Left lung (tissue), 10 donors: Measurements from ENCODE around the gene CCDC152. TPM values are rescaled to one million over a fixed set of nuclear protein-coding genes. Genes with fewer than 3 reads are reported as not detected.

Source experiments
- ATAC-seq: fragments of 200-7000 bp; cut with Tn5 transposase; one replicate; pipeline ENCODE4 v1.9.1; 2020; ENCODE audit warnings: moderate library complexity
- DNase-seq, 4 donors: peaks; one replicate each; pipeline ENCODE4 v3.0.0-alpha.2; 2013 to 2020
- H3K27ac ChIP-seq, 2 donors: fragments of 200-600 bp; sonication (generic) in 1 of 2; one replicate each; pipeline versions ENCODE4 v1.5.0 to v1.8.0; 2020 to 2021
- H3K27me3 ChIP-seq, 2 donors: fragments of 200-600 bp; sonication (generic) in 1 of 2; one replicate each; pipeline versions ENCODE4 v1.5.0 to v1.8.0; 2020 to 2021
- H3K36me3 ChIP-seq, 2 donors: fragments of 200-600 bp; sonication (generic) in 1 of 2; one replicate each; pipeline versions ENCODE4 v1.5.0 to v1.8.0; 2020 to 2021
- H3K4me1 ChIP-seq, 2 donors: fragments of 200-600 bp; one replicate each; pipeline ENCODE4 v1.8.0; 2021
- H3K4me3 ChIP-seq, 2 donors: fragments of 200-600 bp; sonication (generic) in 1 of 2; one replicate each; pipeline versions ENCODE4 v1.5.0 to v1.8.0; 2020 to 2021; ENCODE audit warnings: mild to moderate bottlenecking in 1 of 2
- H3K9me3 ChIP-seq, 2 donors: fragments of 200-600 bp; sonication (generic) in 1 of 2; one replicate each; pipeline versions ENCODE4 v1.5.0 to v1.8.0; 2020 to 2021
- intact Hi-C, 2 donors: fragments of 100-400 bp; cut with DNase I; formaldehyde crosslinking; loops; one replicate each; pipeline versions ENCODE4 v1.11.2 to v1.14.2; 2022
- polyA plus RNA-seq, 6 donors: library from polyadenylated mRNA; unstranded; fragments of 120-200 nt; gene quantifications; one replicate each; pipeline ENCODE4 v1.2.1, GENCODE V29; 2013; ENCODE audit not compliant: insufficient read length in 6 of 6
- total RNA-seq, 2 donors: library from RNA; stranded (reverse); fragmentation: NEBNext Ultra II Directional; extraction: Animal tissue kit (Norgen Biotek cat#: 25700); gene quantifications; one replicate each; pipeline ENCODE4 v1.2.1, GENCODE V29; 2021
- TF ChIP-seq, protein P1 (sequence below), 2 donors: fragments of 200-600 bp; sonication (generic) in 1 of 2; IDR thresholded peaks; one replicate each; pipeline versions ENCODE4 v1.5.0 to v1.8.0; 2021; ENCODE audit warnings: antibody characterized with exemption in 2 of 2
- donor health status: DM: no; HTN: yes; CAD: no.
- donor health status: DM: no; HTN: no; CAD: no.

CCDC152 gene
- total and polyA plus RNA-seq, 8 donors, result 0.96 to 37.8 (median 21.4) TPM

DNA sequence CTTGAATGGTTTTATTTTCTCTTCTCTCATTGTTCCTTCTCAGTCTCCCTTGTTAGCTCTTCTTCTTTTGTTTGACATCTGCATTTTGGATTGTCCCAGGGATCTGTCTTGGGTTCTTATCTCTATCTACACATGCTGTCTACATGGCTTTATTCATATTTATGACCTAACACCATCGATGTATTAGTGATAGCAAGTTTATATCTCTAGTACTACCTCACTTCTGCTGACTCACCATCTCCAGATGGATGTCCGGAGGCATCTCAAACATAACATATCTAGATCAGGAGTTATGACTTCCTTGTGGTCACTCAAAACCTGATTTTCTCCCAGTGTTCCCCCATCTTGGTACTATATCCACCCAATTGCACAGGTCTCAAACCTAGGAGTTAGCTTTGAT, 74.3 kb downstream of the CCDC152 start:
- Histone ChIP-seq H3K9me3 (no peaks in the 10 kb centered on the region), H3K27ac (no peak overlapping the region), H3K4me1 (no peaks in the 10 kb centered on the region), H3K36me3 (no peaks in the 10 kb centered on the region), H3K27me3 (no peaks in the 10 kb centered on the region), H3K4me3 (no peak overlapping the region)
- DNase-seq, result no peak
- TF ChIP-seq, protein P1, sequence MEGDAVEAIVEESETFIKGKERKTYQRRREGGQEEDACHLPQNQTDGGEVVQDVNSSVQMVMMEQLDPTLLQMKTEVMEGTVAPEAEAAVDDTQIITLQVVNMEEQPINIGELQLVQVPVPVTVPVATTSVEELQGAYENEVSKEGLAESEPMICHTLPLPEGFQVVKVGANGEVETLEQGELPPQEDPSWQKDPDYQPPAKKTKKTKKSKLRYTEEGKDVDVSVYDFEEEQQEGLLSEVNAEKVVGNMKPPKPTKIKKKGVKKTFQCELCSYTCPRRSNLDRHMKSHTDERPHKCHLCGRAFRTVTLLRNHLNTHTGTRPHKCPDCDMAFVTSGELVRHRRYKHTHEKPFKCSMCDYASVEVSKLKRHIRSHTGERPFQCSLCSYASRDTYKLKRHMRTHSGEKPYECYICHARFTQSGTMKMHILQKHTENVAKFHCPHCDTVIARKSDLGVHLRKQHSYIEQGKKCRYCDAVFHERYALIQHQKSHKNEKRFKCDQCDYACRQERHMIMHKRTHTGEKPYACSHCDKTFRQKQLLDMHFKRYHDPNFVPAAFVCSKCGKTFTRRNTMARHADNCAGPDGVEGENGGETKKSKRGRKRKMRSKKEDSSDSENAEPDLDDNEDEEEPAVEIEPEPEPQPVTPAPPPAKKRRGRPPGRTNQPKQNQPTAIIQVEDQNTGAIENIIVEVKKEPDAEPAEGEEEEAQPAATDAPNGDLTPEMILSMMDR (IDR thresholded peaks at IDR 0.05), result no peak
- ATAC-seq, result no peak
- intact Hi-C loops, result no loop called here

DNA sequence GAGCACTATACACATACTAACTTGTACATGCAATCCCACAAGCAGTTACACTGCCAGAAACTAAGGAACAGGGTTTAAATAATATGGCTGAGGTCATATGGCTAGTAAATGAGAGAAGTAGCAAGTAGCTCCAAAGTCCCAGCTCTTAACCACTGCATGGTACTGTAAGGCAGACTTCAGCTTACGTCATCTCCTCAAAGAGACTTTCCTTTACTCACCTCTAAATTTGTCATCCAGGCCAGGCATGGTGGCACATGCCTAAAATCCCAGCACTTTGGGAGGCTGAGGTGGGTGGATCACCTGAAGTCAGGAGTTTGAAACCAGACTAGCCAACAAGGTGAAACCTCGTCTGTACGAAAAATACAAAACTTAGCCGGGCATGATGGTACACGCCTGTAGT, 75.4 kb downstream of the CCDC152 start:
- ATAC-seq, result no peak
- Histone ChIP-seq H3K27me3 (no peaks in the 10 kb centered on the region), H3K4me1 (no peaks in the 10 kb centered on the region), H3K36me3 (no peaks in the 10 kb centered on the region), H3K9me3 (no peaks in the 10 kb centered on the region), H3K27ac (no peak overlapping the region), H3K4me3 (no peak overlapping the region)
- intact Hi-C loops, result no loop called here
- TF ChIP-seq, protein P1 (IDR thresholded peaks at IDR 0.05), result no peak
- DNase-seq, result no peak

DNA sequence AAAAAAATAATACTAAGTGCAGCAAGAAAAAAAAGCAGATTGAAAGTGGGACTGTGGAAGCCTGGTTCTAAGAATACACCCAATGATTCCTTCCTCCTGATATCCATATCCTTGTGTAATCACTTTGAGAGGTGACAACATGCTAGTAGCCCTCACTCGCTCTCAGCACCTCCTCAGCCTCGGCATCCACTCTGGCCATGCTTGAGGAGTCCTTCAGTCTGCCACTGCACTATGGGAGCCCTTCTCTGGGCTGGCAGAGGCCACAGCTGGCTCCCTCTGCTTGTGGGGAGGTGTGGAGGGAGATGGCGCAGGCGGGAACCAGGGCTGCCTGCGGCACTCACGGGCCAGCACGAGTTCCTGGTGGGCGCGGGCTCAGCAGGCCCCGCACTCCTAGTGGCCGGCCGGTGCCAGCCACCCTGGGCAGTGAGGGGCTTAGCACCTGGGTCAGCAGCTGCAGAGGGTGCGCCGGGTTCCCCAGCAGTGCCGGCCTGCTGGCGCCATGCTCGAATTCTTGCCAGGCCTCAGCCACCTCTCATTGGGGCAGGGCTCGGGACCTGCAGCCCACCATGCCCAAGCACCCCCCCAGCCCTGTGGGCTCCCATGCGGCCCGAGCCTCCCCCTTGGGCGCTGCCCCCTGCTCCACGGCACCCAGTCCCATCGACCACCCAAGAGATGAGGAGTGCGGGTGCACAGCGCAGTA, 79.6 kb downstream of the CCDC152 start:
- Histone ChIP-seq H3K4me3 (no peak overlapping the region), H3K27ac (no peak overlapping the region), H3K36me3 (no peaks in the 10 kb centered on the region), H3K4me1 (peaks cover 3 to 19% of the 10 kb centered on the region in 2 donors), H3K27me3 (no peaks in the 10 kb centered on the region), H3K9me3 (peaks cover 0 to 3% of the 10 kb centered on the region in 2 donors)
- peak in 2 of 4 donors; percentile 57 to 65 for DNase-seq
- intact Hi-C loops, result no loop called here
- TF ChIP-seq, protein P1 (IDR thresholded peaks at IDR 0.05), result no peak
- ATAC-seq, result peak; percentile 33

DNA sequence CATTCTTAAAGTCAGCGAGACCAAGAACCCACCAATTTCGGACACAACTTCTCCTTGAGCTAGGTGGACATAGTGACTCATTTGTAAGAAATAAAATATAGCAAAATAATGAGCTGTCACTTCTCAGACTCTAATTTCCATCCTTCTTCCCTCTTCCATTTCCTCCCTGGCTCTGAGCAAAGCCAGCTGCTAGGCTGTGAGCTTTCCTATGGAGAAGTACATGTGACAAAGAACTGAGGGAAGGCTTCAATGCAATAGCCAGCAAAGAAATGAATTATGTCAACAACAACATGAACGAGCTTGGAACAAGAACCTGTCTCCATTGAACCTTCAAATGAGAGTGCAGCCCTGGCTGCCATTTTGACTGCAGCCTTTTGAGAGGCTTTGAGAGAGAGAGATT, 81.0 kb downstream of the CCDC152 start:
- no peak for DNase-seq
- intact Hi-C loops, result no loop called here
- no peaks in the 10 kb centered on the region for H3K36me3 ChIP-seq
- H3K9me3 ChIP-seq, result peaks cover 0 to 3% of the 10 kb centered on the region in 2 donors
- peaks cover 3 to 22% of the 10 kb centered on the region in 2 donors for H3K4me1 ChIP-seq
- no peak overlapping the region for H3K4me3 ChIP-seq
- no peak overlapping the region for H3K27ac ChIP-seq
- no peak for ATAC-seq
- H3K27me3 ChIP-seq, result no peaks in the 10 kb centered on the region
- TF ChIP-seq, protein P1 (IDR thresholded peaks at IDR 0.05), result no peak

DNA sequence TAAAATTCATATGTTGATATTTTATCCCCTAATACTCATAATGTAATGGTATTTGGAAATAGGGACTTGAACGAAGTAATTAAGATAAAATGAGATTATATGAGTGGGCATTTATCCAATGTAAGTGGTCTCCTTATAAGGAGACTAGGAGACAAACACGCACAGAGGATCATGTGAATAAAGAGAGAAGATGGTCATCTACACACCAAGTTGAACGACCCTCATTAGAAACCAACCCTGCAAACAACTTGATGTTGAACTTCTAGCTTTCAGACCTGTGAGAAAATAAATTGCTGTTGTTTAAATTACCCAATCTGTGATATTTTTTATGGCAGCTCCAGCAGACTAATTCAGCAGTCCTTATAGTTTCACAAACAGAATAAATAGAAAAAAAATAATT, 82.6 kb downstream of the CCDC152 start:
- DNase-seq (no peak), ATAC-seq (no peak)
- TF ChIP-seq, protein P1 (IDR thresholded peaks at IDR 0.05), result no peak
- no peaks in the 10 kb centered on the region for H3K36me3 ChIP-seq
- H3K27me3 ChIP-seq, result no peaks in the 10 kb centered on the region
- H3K4me3 ChIP-seq, result no peak overlapping the region
- peak overlapping the region in 1 of 2 donors; percentile 83 for H3K27ac ChIP-seq
- intact Hi-C loops, result no loop called here
- H3K9me3 ChIP-seq, result peaks cover 0 to 3% of the 10 kb centered on the region in 2 donors
- peaks cover 3 to 22% of the 10 kb centered on the region in 2 donors for H3K4me1 ChIP-seq
